Neural progenitor cell (in vitro differentiated cells): Measurements from ENCODE around the gene ADARB2.
"Not testable (repeated sequence)": the region's sequence is repeated elsewhere in the genome, so short reads cannot be mapped to it uniquely, and the experiment has no call there.

Experiments used
- CTCF ChIP-seq: fragments of 200-600 bp; sonication (generic); IDR thresholded peaks from 2 replicates; pipeline ENCODE4 v1.5.1; 2017; ENCODE audit warnings: antibody characterized with exemption, mild to moderate bottlenecking
- EZH2 ChIP-seq: fragments of 200-600 bp; sonication (generic); IDR thresholded peaks from 2 replicates; pipeline ENCODE4 v1.6.1; 2017; ENCODE audit warnings: antibody characterized with exemption, mild to moderate bottlenecking, moderate library complexity

- not testable (repeated sequence) for TF ChIP-seq CTCF, EZH2
These were observed 578.8 kb downstream of the ADARB2 start for GRCh38 chr10:1158536-1158935.
